ENCODE results near the gene MUC4.

MUC4 gene

DNA sequence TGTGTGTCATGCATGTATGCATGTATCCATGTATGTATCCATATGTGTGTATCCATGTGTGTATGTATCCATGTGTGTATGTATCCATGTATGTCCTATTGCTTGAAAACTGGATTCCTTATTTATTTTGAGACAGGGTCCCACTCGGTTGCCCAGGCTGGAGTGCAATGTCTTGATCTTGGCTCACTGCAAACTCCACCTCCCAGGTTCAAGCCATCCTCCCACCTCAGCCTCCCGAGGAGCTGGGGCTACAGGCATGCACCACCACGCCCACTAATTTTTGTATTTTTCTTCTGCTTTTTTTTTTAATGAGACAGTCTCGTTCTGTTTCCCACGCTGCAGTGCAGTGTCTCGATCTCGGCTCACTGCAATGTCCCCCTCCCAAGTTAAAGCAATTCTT is 56.8 kb downstream of the MUC4 start:
- TF ChIP-seq, protein P1, sequence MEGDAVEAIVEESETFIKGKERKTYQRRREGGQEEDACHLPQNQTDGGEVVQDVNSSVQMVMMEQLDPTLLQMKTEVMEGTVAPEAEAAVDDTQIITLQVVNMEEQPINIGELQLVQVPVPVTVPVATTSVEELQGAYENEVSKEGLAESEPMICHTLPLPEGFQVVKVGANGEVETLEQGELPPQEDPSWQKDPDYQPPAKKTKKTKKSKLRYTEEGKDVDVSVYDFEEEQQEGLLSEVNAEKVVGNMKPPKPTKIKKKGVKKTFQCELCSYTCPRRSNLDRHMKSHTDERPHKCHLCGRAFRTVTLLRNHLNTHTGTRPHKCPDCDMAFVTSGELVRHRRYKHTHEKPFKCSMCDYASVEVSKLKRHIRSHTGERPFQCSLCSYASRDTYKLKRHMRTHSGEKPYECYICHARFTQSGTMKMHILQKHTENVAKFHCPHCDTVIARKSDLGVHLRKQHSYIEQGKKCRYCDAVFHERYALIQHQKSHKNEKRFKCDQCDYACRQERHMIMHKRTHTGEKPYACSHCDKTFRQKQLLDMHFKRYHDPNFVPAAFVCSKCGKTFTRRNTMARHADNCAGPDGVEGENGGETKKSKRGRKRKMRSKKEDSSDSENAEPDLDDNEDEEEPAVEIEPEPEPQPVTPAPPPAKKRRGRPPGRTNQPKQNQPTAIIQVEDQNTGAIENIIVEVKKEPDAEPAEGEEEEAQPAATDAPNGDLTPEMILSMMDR (IDR thresholded peaks at IDR 0.05; ENCODE audit: unreplicated experiment in 3 of 3), result no peak
- Mint-ChIP-seq H3K36me3 (ENCODE audit: low read depth) (no peaks in the 10 kb centered on the region), H3K4me1 (peaks cover 20% of the 10 kb centered on the region), H3K4me3 (no peak overlapping the region), H3K27ac (peak overlapping the region in 1 of 3 experiments; percentile 16), H3K9me3 (peaks cover 1% of the 10 kb centered on the region), H3K27me3 (ENCODE audit: low read depth) (peaks cover 9% of the 10 kb centered on the region)

DNA sequence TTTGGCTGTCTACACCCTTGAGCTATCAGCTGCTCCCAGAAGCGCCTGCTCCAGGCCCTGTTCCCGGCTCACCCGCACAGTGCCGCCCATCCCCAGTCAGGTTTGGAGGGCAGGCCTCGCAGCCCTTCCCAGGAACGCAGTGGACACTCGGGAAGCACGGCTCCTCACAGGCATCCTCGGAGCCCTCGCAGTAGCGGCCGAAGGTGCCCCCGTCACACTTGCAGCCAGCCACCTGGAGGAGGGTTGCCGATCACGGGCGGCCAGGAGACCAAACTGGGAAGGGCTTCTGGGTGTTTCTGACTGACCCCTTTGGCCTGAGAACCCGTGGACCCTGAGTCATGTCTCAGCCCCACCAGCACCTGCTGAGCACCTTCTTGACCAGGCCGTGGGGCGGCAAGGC is 57.6 kb downstream of the MUC4 start:
- Mint-ChIP-seq H3K36me3 (ENCODE audit: low read depth) (no peaks in the 10 kb centered on the region), H3K4me1 (peaks cover 18% of the 10 kb centered on the region), H3K27me3 (ENCODE audit: low read depth) (peaks cover 4% of the 10 kb centered on the region)

DNA sequence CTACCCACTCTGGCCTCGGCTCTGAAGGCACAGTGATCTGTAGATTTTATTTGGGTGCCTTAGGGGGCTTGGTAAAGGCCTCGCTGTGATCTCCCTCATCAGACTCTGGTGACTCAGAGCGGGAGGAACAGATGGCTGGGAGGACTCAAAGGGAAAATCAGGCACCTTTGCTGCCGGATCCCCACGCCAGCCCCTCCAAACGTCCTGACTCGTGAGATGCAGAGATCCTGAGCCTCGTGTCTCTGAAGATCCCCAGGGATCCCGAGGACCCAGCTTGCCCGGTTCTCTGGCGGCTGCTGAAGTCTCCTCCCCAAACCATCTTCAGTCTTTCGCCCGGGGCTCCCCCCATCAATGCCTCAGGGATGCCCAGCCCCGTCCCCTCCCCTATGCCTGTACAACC is 58.1 kb downstream of the MUC4 start:
- no peak overlapping the region for H3K27ac Mint-ChIP-seq
- no peaks in the 10 kb centered on the region for H3K36me3 Mint-ChIP-seq (ENCODE audit: low read depth)
- H3K27me3 Mint-ChIP-seq (ENCODE audit: low read depth), result peaks cover 10% of the 10 kb centered on the region
- TF ChIP-seq, protein P1 (IDR thresholded peaks at IDR 0.05; ENCODE audit: unreplicated experiment in 3 of 3), result no peak
- peaks cover 14% of the 10 kb centered on the region for H3K4me1 Mint-ChIP-seq
- no peaks in the 10 kb centered on the region for H3K9me3 Mint-ChIP-seq
- no peak overlapping the region for H3K4me3 Mint-ChIP-seq

More for the DNA sequence above, 57.6 kb downstream of the MUC4 start:
- Mint-ChIP-seq H3K9me3 (no peaks in the 10 kb centered on the region), H3K27ac (no peak overlapping the region), H3K4me3 (no peak overlapping the region)
- TF ChIP-seq, protein P1 (IDR thresholded peaks at IDR 0.05; ENCODE audit: unreplicated experiment in 3 of 3), result no peak

DNA sequence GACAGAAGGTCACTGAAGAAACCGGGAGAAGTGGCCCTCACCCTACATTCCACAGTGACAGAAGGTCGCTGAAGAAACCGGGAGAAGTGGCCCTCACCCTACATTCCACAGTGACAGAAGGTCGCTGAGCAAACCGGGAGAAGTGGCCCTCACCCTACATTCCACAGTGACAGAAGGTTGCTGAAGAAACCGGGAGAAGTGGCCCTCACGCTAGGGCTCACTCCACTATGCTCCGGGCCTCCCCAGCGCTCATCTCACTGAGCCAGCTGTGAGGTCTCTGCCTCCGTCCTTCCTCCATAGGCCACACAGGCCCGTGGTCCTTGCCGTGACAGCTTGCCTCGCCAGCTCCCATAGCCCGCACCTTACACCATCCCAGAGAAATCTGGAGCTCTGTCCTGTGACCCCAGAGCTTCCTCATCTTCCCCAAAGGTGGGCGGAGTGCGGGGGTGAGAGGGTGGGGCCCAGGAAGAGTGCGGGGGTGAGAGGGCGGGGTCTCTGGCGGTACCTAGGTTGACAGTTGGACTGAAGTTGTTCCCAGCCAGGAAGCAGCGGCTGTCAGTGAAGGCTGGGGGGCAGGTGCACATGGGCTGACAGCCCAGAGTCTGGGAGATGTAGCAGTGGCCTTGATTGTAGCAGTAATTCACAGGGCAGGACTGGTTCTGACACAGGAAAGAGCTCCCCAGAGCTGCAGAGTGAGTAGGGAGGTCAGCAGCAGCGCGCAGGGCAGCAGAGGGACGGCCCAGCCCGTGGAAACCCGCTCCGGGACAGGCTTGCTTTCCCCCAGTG is 59.0 kb downstream of the MUC4 start:
- H3K27ac Mint-ChIP-seq, result no peak overlapping the region
- peaks cover 12% of the 10 kb centered on the region for H3K4me1 Mint-ChIP-seq

DNA sequence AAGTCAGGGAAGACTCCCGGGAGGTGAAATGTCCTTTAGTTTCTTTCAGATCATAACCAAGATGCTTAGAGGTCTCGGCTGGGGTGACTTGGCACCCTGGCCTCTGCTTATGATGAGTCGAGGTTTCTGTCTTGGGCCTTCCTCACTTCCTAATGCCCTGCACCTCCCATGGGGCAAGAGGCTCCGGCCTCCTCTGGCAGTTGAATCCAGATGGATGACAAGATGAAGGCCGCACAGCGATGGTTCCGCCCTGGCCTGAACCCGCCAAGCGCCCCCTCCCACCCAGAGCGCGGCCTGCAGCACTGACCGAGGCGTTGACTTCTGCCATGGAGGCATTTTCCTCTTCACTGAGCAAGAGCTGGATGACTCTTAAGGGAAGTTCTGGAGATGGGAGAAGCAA is 59.7 kb downstream of the MUC4 start:
- no peaks in the 10 kb centered on the region for H3K9me3 Mint-ChIP-seq
- H3K36me3 Mint-ChIP-seq (ENCODE audit: low read depth), result no peaks in the 10 kb centered on the region
- TF ChIP-seq, protein P1 (IDR thresholded peaks at IDR 0.05; ENCODE audit: unreplicated experiment in 3 of 3), result no peak
- H3K4me3 Mint-ChIP-seq, result no peak overlapping the region
- H3K27ac Mint-ChIP-seq, result no peak overlapping the region
- peaks cover 10% of the 10 kb centered on the region for H3K4me1 Mint-ChIP-seq
- peaks cover 18% of the 10 kb centered on the region for H3K27me3 Mint-ChIP-seq (ENCODE audit: low read depth)

More for the DNA sequence above, 59.0 kb downstream of the MUC4 start:
- Mint-ChIP-seq H3K9me3 (no peaks in the 10 kb centered on the region), H3K4me3 (no peak overlapping the region), H3K27me3 (ENCODE audit: low read depth) (peaks cover 16% of the 10 kb centered on the region), H3K36me3 (ENCODE audit: low read depth) (no peaks in the 10 kb centered on the region)
- TF ChIP-seq, protein P1 (IDR thresholded peaks at IDR 0.05; ENCODE audit: unreplicated experiment in 3 of 3), result no peak

DNA sequence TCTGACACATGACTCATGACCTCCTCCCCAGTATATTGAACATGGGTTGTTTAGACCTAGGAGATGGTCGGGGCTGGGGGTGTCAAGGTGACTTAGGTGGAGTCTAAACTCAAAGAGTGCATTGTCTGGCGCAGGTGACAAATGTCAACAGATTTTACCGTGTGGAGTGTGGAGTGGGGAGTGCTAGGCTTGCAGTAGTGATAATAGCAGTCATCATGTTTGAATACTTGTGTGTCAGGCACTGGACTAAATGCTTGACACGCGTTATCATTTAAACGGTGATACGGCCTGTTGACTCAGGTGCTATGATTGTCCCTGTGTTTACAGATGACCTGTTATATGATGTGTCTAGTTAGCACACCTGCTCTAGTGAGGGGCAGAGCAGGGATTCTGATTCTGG is 60.2 kb downstream of the MUC4 start:
- Mint-ChIP-seq H3K27me3 (ENCODE audit: low read depth) (peaks cover 21% of the 10 kb centered on the region), H3K36me3 (ENCODE audit: low read depth) (no peaks in the 10 kb centered on the region), H3K27ac (no peak overlapping the region), H3K4me1 (peaks cover 10% of the 10 kb centered on the region), H3K9me3 (no peaks in the 10 kb centered on the region), H3K4me3 (no peak overlapping the region)
- TF ChIP-seq, protein P1 (IDR thresholded peaks at IDR 0.05; ENCODE audit: unreplicated experiment in 3 of 3), result no peak
